NCI-H82 (cell line): ENCODE measurements around the gene TNFRSF8.
"Not testable (repeated sequence)": the region's sequence is repeated elsewhere in the genome, so short reads cannot be mapped to it uniquely, and the experiment has no call there.

Experiments
- DNase-seq: peaks from one replicate; lab custom pipeline; 2025; lab: John Stamatoyannopoulos, UW

The TNFRSF8 gene

DNA sequence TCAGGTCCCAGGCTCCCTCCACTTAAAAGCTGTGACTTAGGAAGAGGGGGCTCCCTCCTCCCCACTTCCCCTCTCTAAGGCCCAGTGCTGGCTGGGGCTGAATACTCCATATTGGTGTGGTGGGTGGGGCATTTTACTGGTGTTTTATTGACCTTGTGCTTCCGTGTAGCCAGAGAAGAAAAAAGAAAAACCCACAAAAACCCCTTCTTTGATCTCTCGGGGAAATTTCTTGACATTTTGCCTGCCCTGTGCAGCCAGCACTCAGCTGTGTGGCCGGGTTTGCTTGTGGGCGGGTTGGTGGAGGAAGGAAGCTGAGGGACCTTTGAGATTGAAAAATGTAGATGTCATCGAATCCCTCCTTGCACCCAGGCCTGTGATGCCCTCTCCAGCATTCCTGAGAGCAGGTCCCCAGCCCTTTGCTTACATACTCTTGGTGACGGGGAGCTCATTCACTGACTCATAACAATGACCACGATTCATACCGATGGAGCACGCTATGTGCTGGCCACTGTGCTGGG, 24.8 kb downstream of the TNFRSF8 start:
- no peak for DNase-seq

DNA sequence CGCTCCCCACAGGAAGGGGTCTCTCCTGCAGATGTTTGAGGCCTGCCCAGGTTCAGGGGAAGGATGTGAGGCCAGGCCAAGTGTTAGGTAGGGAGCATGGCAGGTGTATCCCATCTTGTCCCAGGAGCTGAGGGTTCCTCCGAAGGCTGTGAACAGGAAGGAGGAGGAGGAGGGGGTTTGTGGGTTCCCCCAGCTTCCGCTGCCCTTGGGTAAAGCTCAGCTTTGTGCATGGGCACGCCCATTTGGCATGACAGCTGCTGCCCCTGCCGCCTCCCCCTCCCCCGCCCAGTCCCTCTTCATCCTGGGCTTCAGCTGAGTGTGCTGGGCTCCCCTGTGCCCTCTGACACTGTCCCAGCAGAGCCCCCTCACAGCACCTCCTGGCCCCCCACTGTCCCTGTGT, 25.5 kb downstream of the TNFRSF8 start:
- DNase-seq = no peak

DNA sequence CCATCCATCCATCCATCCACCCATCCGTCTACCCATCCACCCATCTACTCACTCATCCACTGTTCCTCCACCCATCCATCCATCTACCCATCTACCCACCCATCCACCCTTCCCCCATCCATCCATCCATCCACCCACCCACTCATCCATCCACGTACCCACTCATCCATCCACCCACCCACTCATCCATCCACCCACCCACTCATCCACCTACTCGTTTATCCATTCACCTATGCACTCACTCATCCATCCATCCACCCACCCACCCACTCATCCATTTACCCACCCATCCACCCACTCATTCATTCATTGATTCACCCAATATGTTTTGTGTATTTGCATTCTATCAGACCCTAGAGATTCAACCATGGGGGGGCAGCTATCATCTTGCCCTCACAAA, 27.2 kb downstream of the TNFRSF8 start:
- no peak for DNase-seq

- no peak for DNase-seq
Measured at GRCh38 chr1:12091191-12091590, 28.1 kb downstream of the TNFRSF8 start.

GRCh38 chr1:12094180-12094579, 31.1 kb downstream of the TNFRSF8 start:
- DNase-seq = no peak

GRCh38 chr1:12095452-12096263, 32.6 kb downstream of the TNFRSF8 start:
- DNase-seq = peak; percentile 36

DNA sequence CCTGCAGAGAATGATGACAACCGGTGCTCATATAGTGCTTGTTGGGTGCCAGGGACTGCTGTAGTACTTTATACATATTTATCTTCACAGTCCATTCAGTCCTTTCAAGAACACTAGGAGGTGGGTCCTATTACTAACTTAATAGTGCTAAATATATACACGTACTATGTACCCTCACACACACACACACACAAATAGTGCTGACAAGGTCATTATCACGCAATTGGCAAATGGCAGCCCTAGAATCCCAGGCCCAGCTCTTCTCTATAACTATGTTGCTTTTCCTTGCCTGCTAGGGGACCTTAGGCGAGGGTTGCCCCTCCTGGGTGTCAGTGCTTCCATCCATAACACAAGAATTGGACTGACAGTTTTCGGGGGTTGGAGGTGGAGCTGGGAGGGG, 33.5 kb downstream of the TNFRSF8 start:
- DNase-seq = no peak

DNA sequence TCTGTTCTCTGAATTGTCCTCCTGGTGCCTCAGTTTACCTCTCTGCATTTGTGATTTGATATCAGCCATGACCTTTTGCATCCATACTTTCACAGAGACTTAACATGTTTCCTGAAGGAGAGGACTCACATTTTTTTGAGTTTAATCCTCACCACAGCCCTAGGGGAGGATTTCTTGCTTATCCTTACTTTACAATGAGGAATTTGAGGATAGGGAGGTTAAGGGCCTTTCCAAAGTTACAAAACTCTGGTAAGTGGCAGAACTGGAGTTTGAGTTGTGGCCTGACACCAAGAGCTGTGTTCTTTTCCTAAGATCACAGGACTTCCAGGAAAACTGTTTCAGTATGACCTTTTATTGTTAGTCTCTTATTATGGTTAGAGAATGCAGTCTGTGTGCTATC, 34.2 kb downstream of the TNFRSF8 start:
- DNase-seq = no peak

DNA sequence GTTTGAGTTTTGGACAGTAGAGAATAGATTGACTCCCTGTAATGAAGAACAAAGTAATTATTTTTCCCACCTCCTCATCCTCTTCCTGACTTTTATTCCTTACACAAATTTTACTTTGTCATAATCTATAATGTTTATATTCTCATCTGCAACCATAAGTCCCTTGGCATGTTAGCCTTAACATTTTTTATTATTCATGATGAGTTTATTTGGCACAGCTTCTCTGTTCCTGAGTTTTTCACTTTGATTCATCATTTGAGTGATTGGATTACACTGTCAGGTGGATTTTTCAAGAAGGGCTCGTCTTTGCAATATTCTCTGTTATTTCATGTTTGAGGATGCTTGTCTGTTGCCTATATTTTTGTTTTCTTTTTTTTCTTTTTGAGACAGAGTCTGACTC, 35.7 kb downstream of the TNFRSF8 start:
- no peak for DNase-seq

DNA sequence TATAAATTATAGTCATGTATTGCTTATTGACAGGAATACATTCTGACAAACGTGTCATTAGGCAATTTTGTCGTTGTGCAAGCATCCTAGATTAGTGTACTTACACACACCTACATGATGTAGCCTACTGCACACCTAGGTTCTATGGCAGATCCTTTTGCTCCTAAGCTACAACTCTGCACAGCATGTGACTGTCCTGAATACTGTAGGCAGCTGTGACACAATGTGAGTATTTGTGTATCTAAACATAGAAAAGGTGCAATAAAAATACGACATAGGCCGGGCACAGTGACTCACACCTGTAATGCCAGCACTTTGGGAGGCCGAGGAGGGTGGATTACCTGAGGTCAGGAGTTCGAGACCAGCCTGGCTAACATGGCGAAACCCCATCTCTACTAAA, 36.5 kb downstream of the TNFRSF8 start:
- no peak for DNase-seq

- no peak for DNase-seq
Measured at GRCh38 chr1:12100071-12100470, 37.0 kb downstream of the TNFRSF8 start.

DNA sequence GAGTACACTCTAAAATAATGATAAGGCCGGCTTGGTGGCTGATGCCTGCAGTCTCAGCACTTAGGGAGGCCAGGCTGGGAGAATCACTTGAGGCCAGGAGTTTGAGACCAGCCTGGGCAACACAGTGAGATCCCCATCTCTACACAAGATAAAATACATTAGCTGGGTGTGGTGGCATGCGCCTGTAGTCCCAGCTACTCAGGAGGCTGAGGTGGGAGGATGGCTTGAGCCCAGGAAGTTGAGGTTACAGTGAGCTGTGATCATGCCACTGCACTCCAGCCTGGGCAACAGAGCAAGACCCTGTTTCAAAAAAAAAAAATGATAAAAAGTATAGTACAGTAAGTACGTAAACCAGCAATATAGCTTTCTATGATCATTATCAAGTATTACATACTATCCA, 38.0 kb downstream of the TNFRSF8 start:
- DNase-seq = not testable (repeated sequence)

DNA sequence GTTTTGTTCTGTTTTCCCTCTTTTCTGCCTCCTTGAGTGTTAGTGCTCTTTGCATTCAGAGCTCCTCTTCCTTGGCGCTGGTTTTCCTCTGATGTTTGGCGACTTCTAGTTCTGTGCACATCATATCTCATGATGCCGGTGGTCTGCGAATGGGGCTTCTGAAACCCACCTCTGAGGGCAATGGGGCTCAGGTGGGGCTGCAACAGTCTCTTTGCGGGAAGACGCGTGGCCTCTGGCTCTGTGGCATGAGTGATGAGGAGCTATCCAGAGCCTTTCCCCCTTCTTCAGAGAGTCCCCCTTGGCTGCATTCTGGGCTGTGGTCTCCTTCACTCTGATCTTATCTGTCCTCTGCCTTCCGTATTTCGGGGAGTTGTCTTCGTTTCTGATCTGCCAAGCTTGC, 39.0 kb downstream of the TNFRSF8 start:
- no peak for DNase-seq

DNA sequence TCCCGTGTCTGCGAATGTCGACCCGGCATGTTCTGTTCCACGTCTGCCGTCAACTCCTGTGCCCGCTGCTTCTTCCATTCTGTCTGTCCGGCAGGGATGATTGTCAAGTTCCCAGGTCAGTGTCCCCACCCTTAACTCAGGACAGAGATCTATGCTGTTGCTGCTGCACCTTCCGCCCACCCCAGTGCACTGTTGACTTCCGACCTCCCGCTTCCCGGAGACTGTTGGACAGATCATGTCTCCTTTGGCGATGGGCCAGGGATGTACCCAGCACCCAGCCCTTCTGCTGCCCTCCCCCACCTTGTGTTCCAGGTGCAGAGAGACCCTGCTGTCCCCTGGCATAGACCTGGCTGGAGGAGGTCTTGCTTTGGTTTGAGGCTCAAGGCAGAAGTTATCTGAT, 41.3 kb downstream of the TNFRSF8 start:
- DNase-seq = no peak

- no peak for DNase-seq
Measured at GRCh38 chr1:12106153-12106552, 43.0 kb downstream of the TNFRSF8 start.

DNA sequence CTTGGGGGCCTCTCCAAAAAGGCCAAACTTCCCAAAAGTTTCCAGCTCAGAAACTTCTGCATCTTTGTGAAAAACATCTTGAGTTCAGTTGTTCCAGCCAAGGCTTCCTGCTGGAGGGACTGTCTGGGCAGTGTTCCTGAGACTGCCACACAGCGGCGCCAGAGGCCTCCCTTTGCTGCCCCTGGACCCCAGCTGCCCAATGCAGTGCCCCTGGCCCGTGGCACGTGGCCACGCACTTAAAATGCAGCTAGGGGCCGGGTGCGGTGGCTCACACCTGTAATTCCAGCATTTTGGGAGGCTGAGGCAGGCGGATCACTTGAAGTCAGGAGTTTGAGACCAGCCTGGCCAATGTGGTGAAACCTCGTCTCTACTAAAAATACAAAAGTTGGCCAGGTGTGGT, 43.8 kb downstream of the TNFRSF8 start:
- DNase-seq = peak; percentile 64

- no peak for DNase-seq
Measured at GRCh38 chr1:12107718-12108117, 44.6 kb downstream of the TNFRSF8 start.

DNA sequence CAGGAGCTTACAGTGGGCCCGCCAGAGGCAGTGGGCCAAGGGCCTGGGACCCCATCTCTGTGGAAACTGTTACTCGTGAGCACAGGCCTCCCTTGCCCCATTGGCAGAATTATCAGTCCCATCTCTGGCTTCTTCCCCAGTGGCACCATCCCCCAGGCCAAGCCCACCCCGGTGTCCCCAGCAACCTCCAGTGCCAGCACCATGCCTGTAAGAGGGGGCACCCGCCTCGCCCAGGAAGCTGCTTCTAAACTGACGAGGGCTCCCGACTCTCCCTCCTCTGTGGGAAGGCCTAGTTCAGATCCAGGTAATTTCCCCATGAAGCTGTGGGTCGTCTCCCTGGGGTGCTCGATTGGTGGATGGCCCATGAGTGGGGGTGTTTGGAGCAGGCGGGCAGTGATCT, 46.8 kb downstream of the TNFRSF8 start:
- DNase-seq = no peak

- DNase-seq = no peak
Measured at GRCh38 chr1:12111741-12112140, 48.6 kb downstream of the TNFRSF8 start.

DNA sequence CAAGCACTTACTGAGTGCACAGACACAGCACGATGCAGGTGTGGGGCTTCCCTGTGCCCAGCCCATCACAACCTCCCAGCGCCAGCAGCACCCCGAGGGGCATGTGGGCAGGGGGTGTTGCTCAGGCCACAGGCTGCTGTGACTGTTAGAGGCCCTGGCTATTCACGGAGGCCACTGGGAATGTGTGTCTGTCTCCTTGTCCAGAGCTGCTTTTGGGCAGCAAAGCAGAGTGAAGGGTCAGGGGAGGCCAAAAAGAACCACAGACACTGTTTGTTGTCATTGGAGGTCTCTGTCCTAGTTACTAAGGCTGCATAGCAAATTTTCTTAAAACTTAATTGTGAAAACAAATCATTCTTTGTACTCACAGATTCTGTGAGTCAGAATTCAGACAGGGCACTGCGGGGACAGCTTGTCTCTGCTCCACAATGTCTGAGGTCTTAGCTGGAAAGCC, 49.6 kb downstream of the TNFRSF8 start:
- no peak for DNase-seq

DNA sequence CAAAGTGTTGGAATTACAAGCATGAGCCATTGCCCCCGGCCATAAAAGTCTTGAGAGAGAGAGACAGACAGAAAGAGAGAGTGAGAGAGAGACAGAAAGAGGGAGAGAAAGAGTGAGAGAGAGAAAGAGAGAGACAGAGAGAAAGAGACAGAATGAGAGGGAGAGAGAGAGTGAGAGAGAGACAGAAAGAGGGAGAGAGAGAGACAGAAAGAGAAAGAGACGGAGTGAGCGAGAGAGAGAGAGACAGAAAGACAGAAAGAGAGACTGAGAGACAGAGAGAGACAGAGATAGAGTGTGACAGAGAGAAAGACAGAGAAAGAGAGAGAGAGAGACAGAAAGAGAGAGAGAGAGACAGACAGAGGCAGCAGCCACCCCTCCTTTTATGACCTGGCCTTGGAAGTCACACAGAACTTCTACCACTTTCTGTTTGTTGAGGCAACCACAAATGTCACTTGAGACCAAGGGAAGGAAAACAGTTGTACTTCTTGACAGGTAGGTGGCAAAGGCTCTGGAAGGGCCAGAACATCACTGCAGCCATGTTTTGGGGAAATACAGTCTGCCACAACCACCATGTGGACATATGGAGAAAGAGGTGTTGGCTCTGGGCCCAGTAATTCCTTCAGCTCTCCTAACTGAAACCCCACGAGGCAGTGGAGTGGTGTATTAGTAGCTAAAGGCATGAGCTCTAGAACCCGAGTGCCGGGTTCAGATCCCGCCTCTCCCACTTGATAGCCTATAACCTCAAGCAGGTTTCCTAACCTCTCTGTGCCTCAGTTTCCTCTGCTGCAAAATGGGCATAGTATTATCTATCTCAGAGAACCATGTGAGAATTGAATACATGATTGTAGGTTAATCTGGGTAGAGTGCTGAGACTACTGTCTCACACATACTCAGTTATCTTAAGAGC, 50.6 kb downstream of the TNFRSF8 start:
- DNase-seq = peak; percentile 50

GRCh38 chr1:12114340-12114683, 51.2 kb downstream of the TNFRSF8 start:
- no peak for DNase-seq

DNA sequence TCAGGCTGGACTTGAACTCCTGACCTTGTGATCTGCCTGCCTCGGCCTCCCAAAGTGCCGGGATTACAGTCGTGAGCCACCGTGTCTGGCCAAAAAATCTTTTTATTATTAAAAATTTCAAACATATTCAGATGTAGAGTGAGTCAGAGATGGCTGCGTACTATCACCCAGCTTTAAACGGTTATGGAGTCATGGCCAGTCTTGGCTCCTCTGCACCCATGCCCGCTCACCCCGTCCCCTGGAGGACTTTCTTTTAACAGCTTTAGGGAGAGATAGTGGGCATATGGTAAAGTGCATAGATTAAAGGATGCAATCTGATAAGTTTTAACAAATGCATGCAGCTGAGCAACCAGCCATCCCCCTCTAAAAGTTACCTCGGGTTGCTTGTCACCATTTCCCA, 51.8 kb downstream of the TNFRSF8 start:
- no peak for DNase-seq
